ENCODE measurements around the gene DSG2.
"Not testable (repeated sequence)": the region's sequence is repeated elsewhere in the genome, so short reads cannot be mapped to it uniquely, and the experiment has no call there.

Gene DSG2

DNA sequence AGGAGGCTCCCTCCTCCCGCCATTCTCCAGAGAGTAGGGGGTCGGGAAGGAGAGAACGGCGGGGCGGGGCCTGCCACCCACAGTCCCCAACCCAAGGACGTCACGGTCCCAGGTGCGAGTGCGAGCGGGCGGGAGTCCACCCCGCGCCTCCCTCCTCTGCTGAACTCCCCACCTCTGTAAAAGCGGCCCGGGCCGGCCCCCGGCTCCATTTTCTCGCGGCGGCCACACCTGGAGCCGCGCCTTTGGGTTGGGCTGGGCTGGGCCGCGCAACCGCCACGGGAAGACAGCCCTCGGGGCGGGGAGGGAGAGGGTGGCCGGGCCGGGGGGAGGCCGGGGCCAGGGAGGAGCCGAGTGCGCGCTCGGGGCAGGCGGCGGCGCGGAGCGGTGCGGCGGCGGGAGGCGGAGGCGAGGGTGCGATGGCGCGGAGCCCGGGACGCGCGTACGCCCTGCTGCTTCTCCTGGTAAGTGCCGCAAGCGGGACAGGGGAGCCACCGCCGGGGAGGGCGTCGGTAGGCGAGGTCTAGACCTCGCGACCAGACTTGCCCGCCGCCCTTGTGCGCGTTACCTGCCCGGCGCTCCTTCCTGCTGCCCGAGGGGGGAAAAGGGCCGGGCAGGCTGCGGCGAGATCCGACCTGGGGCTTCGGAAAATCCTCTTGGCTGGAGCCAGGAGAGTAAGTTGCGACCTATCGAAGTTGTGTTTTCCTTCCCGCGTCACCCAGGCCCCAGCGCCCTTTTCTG, at the start of gene DSG2:
Gene DSG2, plus strand, starts transcription at position 342 of the 738 bp plus-strand sequence. Its CDS starts 75 bp downstream, at position 417.
- DNase-seq (ENCODE audit: low spot score), result no peak

DNA sequence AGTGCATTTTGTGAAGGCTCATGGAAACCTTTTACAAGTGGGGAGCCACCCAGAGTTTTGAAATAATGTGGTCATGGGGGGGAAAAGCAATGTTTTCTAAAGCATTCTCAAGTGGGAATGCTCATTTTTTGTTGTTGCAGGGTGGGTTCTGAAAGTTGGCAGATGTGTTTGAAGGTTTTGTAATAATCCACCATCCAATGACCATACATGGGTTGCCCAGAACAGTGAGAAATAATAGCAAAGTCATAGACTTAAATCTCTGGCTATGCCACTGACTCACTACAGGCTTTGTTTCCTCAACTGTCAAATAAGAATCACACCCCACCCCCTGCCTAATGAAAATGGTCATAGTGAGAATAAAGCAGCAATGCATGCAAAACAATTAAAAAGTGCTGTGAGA, 47.6 kb upstream of the DSG2 start:
- DNase-seq (ENCODE audit: low spot score), result no peak

DNA sequence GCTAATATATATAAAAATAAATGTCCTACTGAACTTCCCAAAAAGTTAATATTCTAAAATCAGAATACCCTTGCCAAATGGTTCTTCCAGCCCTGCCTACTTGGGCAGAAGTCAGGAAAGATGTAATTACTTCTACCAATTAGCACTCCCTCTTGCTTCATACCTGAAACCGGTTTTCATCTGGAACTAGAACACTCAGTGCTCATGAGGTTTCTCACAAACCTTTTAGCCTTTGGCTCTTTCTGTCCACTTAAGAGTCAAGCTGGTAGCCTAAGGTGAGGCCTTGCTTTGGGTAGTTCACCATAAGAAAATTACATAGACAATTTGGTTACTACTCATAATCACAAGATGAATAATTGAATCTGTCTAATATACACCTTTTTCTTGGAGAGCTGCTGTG, 46.4 kb upstream of the DSG2 start:
- DNase-seq (ENCODE audit: low spot score), result no peak

DNA sequence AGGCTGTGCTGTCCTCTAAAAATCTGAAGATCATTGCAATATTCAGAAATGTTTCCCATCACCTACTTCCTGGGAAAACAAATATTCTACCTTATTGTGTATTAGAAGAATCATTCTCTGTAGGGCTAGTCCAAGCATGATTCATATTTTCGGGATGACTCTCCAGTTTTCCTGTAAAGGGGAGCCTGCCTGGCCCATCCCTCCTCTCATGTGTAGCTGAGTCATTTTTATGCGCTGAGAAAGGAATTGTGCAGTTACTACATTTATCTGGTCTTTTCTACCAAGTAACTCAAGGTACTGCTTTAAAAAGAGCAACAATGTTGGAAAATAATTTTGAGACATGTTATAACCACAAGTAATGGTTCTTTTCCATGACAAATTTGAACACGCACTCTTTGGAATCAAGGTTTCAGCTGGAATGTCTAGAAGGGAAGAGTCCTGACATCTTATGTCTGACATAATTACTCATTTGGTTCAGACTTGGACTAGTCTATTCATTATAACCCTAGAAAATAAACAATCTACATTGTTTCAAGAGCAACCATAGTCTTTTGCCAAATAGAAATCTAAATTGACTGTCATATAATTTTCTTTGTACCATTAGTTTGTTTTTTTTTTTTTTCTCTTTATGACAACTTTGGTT, 43.8 kb upstream of the DSG2 start:
- no peak for DNase-seq (ENCODE audit: low spot score)

DNA sequence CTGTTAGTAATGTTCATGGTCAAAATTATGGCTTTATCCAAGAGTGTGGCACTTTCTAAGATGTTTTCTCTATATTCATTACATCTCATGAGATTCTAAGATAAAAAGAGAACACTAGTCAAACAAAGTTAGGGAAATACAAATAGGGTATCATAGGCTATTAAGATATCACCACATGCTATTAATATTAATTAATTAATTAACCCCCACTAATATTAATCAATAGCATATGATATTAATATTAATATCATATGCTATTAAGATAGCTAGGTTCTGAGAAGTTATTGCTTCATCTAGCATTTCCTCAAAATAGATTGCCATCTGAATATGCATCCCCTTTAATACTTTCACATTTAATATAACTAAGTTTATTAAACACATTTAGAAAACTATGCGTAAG, 28.3 kb upstream of the DSG2 start:
- no peak for DNase-seq (ENCODE audit: low spot score)

DNA sequence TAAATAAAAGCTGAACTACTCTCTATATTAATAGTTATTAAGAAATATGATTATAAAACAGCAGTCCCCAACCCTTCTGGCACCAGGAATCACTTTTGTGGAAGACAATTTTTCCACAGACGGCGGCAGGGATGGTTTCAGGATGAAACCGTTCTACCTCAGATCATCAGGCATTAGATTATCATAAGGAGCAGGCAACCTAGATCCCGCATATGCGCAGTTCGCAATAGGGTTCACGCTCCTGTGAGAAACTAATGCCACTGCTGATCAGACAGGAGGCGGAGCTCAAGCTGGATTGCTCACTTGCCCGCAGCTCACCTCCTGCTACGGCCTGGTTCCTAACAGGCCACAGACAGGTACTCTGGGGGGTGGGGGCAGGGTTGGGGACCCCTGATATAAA, 19.3 kb upstream of the DSG2 start:
- DNase-seq (ENCODE audit: low spot score), result no peak

DNA sequence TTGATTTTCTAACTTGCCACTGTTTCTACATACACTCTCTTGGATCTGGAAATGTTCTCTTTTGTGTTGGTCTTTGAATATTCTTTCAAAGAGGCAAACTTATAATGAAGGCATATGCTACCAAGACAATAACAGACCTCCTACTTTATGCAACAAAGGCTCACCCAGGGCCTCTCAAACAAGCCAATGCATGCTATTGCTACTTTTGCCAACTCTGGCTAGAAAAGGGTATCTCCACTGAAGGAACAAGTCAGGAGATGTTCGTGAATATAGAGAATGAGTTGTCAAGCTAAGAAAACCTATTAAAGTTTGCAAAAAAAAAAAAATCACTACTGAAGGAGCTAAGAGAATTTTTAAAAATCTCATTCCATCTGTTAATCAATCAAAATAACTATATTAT, 15.9 kb upstream of the DSG2 start:
- no peak for DNase-seq (ENCODE audit: low spot score)

DNA sequence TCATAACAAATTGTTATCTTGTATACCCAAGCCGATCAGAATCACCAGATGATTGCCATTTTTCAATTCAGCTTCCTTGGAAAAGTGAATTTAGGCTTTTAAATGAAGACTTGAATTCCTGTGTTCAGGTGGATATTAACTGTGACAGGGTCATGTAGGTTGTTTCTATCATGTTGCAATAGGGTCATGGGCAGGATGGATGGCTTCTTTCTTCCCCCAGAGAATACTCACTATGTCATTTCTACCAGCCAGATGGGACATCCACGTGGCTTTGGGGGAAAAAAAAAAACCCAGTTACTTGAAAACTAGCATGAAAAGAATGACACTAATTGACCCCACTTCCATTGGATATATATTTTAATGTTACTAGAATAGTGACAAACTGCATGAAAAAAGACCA, 14.6 kb upstream of the DSG2 start:
- no peak for DNase-seq (ENCODE audit: low spot score)

DNA sequence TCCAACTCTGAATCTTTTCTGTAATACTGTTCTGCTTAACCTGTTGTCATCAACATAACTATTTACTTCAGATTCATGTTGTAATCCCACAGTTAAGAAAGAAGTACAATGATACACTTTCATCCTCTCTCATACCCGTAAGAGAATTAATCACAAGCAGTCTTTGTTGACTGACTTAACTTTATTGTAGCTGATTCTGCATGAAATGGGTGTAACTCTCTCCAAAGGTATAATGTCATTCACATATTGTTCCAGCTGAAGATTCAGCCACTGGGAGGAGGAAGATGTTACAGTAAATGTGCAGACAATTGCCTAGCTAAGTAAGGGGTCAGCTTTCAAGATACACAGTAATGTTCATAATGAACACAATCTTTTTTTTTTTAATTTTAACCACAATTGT, 13.5 kb upstream of the DSG2 start:
- no peak for DNase-seq (ENCODE audit: low spot score)

DNA sequence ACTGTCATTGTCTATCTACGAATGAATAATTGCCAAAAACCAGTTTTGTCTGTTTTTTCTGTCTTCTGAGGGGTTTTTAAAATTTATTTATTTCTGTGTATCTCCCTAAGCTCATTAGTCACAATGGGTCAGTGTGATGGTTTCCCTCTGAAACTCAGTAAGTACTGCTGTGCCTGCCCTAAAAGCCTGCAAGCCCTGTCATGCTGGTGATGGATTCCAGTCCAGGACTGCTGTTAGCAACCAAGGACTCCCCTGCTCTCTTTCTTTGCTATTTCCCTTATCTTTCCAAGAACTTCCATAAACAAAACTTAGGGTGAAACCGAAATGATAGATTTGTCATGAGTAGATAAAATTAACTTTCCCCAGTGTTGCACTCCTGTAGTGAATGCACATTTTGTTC, 11.8 kb upstream of the DSG2 start:
- no peak for DNase-seq (ENCODE audit: low spot score)

DNA sequence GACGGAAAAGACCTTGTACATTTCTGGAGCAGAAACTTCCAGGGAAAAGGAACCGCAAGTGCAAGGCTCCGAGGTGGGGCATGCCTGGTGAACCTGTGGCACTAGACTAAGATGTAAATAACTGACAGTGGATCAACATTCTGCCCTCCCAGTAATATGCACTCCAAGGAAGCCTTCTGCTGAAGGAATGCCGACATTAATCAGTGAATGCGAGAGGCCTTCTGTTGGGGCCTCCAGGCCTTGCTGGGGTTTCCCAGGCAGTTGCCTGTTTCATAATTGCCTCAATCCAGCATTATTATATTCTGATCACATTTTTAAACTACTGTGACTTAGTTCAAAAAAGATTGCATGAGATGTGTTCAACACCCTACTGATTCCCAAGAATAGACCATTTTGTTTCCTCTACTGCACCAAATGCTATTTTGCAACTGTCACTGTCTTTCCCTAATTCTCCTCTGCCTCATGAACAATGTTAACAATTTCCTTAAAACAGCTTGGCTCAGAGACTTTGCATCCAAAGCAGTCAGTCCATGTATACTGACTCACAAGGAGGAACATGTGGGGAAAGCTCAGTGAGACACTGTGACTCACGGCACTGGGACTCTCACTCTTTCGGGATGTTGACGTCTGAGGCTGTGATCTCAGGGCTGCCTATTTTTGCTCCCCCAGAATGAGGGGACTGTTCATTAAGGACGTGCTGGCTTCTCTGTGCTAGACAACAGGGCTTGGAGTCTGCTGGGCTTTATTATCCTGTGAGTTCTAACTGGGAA, 10.5 kb upstream of the DSG2 start:
- no peak for DNase-seq (ENCODE audit: low spot score)

DNA sequence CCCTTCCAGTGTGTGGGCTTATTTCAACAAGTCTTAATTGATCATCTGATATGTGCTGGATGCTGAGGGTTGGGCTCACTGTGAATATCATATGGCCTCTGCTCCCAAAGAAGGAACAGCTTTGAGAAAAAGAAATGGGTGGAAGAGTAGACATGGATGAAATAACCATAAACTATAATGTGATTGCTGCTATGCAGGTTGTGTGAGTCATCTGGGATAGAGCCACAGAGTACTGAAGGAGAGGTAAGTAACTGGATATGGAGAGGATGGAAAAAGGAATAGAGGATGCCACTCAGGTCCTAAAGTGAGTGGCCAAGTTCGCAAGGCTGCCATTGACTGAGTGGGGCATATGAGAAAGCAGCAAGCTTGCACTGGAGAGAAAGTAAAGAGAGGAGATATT, 8.7 kb upstream of the DSG2 start:
- no peak for DNase-seq (ENCODE audit: low spot score)

DNA sequence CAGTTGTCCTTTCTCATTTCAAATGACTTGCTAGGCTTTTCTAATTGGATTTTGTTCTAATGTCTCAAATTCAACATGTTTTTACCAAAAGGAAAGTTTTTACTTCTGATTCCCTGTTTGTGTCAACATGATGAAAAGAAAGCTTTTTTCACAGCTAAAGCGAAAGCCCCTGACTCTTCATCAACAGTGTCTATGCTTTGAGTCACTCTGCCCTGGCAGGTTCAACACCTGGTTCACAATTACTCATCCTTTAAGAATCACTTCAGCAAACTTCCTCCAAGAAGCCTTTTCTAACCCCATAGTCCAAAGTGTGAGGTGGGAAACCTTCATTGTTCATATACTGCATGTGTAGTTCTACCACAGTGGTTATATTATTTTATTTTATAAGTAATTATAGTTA, 7.6 kb upstream of the DSG2 start:
- DNase-seq (ENCODE audit: low spot score), result no peak

DNA sequence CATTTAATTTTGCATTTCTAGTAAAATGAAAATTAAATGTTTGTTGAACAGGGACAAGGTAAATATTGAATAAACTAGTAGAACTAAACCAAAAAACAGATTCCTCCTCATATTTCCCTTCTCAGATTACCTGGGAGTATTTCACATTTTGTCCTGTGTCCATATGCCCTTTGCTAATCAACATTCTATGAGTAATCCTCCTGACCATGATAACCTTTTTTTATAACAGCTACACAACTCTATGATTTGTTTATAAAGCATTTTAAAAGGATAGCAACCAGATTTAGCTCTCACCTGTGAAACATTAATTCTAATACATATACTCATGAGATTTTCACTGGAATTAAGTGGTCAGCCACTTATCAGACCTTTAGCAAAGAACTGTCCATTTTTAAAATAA, 7.1 kb upstream of the DSG2 start:
- DNase-seq (ENCODE audit: low spot score), result no peak

DNA sequence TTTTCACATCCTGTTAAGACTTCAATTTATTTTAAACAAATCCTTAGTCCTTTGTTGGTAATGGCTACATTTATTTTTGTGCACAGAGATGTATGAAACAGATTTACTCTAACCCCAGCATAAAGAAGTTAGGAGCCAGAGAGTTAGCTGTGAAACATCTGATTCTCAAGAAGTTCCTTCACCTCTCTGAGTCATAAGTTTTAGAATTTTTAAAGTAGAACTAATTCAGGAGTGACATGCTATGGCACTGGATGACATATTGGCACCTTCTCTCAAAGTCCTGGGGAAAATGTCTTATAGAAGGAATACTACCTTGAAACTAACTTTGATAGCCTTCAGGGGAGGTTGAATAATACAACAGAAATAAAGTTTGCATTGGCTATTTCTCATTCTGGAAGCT, 6.4 kb upstream of the DSG2 start:
- DNase-seq (ENCODE audit: low spot score), result no peak

DNA sequence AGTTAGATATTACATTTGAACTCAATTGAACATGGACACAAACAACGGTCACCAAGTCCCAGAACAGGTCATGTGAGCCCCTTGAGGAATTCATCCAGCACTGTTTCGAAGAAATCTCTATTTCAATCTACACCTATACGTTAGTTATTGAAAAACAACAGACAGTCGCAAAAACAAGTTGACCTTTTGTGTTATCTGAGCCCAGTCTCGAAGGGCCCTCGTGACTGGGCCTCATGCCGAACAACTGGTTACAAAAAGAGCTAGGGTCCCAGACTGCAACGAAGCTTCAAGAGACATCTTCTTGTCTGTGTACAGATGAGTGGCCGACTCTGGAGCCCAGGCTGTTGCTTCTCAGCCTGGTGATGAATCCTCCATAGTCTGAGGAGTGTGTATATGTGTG, 5.3 kb upstream of the DSG2 start:
- DNase-seq (ENCODE audit: low spot score), result no peak

DNA sequence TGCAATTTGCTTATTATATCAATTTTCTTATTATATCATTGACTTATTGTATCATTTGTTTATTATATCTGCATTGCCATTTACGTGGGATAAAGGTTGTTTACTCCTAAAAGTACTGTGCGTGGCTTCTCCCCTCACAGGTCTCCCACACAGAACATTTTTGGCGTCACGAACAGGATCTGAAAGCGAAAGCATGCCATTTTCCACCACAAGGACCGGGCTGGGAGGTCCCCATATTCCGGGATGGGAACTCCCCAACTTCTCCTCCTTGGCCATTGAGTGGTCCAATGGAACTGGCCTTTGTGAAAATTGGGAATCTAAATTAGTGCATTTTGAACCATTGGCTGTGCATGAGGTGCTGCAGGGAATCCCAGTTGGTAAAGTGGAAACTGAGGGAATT, 4.8 kb upstream of the DSG2 start:
- no peak for DNase-seq (ENCODE audit: low spot score)

DNA sequence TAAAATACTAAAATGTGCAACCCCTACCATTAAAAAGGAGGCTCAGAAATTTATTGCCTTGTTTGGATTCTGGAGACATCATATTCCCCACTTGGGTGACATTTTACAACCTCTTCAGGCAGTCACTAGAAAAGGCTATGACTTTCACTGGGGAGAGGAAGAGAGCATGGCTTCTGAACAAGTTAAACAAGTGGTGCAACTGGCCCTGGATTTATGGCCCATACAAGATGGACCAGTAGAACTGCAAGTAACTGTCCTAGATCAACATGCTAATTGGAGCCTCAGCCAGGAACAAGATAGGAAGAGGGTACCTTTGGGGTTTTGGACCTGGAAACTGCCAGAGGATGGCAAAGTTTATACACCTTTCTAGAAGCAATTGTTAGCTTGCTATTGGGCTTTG, 4.0 kb upstream of the DSG2 start:
- no peak for DNase-seq (ENCODE audit: low spot score)

DNA sequence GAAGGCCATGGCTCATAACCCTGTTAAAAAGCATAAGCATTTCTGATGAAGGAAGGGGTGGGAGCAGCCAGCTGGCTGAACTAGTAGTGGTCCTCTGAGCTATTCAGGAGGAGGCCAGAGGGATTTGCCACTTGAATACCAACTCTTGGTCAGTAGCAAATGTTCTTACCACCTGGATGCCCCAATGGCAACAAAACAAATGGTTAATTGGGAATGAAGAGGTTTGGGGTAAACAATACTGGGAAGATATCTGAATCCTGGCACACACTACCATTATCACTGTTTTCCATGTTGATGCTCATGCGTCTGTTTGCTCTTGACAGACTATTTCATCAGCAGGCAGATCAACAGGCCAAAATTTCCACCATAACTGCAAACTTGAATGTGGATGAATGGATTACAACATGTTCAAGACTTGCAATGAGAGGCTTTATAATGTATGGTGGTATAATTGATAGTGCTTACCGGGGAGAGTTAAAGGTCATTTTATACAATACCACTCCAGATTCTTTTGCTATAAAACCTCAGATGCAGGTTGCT, 3.2 kb upstream of the DSG2 start:
- DNase-seq (ENCODE audit: low spot score), result not testable (repeated sequence)

DNA sequence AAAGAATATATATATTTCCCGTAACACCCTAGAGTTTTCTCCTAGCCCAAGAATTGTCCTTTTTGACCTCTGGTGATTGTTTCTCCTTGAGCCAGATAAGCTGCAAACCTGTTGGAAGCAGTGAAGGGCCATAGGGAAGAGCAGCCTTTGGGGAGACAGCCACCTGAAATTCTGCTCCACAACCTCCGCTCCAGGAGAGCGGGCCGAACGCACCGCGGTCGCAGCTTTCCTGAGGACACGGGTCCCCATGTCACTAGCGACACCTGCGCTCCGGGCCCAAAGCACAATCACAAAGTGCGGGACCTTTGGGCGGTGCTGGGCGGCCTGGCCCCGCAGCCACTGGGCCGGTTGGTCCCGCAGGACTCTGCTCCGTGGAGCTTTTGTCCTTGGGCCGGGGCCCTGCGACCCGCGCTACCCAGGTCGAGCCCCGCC, 557 bp upstream of the DSG2 start:
- no peak for DNase-seq (ENCODE audit: low spot score)

DNA sequence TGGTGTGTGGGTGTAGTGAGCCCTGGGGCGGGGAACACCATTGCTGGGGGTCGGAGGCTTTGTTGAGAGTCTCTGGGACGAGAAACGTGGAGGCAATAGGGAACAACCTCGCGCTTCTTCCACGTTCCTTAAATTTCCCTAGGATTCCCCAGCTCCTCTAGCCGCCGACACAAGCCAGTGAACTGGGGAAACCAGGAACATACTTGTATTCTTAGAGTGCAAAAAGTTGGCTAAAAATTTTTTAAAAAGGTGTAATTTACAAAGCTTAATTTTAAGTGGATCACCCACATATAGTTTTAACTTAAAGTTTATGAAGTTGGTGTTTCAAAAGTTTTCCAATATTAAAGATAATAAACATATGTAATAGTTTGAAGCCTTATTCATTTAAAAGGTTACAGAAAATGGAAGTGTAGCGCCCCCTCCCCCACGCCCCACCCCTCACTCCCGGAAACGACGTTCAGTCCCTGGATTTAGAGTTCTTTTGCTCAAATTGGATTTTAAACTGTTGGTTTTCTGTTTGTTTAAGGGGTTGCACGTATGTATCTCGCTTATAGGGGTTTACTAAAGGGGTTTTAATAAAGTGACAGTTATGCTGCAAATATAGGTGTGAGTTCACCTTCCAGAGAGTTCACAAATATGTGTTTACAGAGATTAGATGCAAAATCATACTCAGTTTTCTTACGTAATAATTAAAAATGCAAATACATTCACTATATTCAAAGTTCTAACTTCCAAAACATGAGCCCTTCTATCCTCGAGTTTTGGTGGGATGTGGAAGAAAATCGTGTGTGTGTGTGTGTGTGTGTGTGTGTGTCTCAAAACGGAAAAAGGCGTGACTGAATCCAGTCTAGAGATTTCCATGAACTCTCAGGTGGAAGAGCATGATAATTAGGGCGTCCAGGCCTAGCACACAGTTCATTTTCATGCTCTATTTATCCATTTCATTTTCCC, 872 bp downstream of the DSG2 start:
- DNase-seq (ENCODE audit: low spot score), result no peak

Measured in globus pallidus (tissue), 1 donor.